ENCODE results near the gene PKD2L1.

GRCh38 chr10:100254191-100254590 lies 75.8 kb downstream of the PKD2L1 start:
- TF ChIP-seq CTCF (IDR thresholded peaks at IDR 0.05) (no peak), POLR2A (IDR thresholded peaks at IDR 0.05) (no peak), EP300 (IDR thresholded peaks at IDR 0.05) (no peak)
